Amygdala (tissue), 56 donors: ENCODE results near the gene C10orf120.
A peak's percentile ranks its signal among the peaks of the same experiment; 100 is the strongest.

ENCODE experiments used
- DNase-seq, 56 donors: peaks; one replicate each; lab custom pipeline; 2025; lab: John Stamatoyannopoulos, UW

Gene C10orf120

GRCh38 chr10:122706467-122706866 is 6.8 kb upstream of the C10orf120 start:
- no peak for DNase-seq

- peak in 54 of 56 donors; percentile 6 to 83 (median 52) for DNase-seq
Measured at GRCh38 chr10:122703483-122704448, 4.1 kb upstream of the C10orf120 start.

GRCh38 chr10:122702275-122702674 is 2.6 kb upstream of the C10orf120 start:
- peak in 12 of 56 donors; percentile 1 to 34 (median 12) for DNase-seq

GRCh38 chr10:122701652-122702051 is 2.0 kb upstream of the C10orf120 start:
- DNase-seq, result no peak

GRCh38 chr10:122696687-122697086 is 3.0 kb downstream of the C10orf120 start:
- DNase-seq, result no peak

GRCh38 chr10:122692744-122693143 is 6.9 kb downstream of the C10orf120 start:
- no peak for DNase-seq

- no peak for DNase-seq
Measured at GRCh38 chr10:122689146-122689820, 10.4 kb downstream of the C10orf120 start.

GRCh38 chr10:122688293-122688989 is 11.2 kb downstream of the C10orf120 start:
- peak in 5 of 56 donors; percentile 4 to 12 (median 6) for DNase-seq

- DNase-seq, result no peak
Measured at GRCh38 chr10:122682522-122682921, 17.1 kb downstream of the C10orf120 start.

- DNase-seq, result no peak
Measured at GRCh38 chr10:122678266-122678665, 21.4 kb downstream of the C10orf120 start.

- no peak for DNase-seq
Measured at GRCh38 chr10:122675278-122675677, 24.4 kb downstream of the C10orf120 start.

GRCh38 chr10:122674781-122675180 is 24.9 kb downstream of the C10orf120 start:
- DNase-seq, result peak in 9 of 56 donors; percentile 4 to 55 (median 9)

GRCh38 chr10:122673731-122674130 is 25.9 kb downstream of the C10orf120 start:
- no peak for DNase-seq

GRCh38 chr10:122673269-122673668 is 26.4 kb downstream of the C10orf120 start:
- no peak for DNase-seq

GRCh38 chr10:122672655-122673054 is 27.0 kb downstream of the C10orf120 start:
- no peak for DNase-seq

GRCh38 chr10:122671355-122671754 is 28.3 kb downstream of the C10orf120 start:
- no peak for DNase-seq

GRCh38 chr10:122669842-122670241 is 29.8 kb downstream of the C10orf120 start:
- DNase-seq, result no peak

GRCh38 chr10:122669045-122669444 is 30.6 kb downstream of the C10orf120 start:
- no peak for DNase-seq

- no peak for DNase-seq
Measured at GRCh38 chr10:122665946-122666345, 33.7 kb downstream of the C10orf120 start.

- no peak for DNase-seq
Measured at GRCh38 chr10:122665329-122665860, 34.3 kb downstream of the C10orf120 start.

GRCh38 chr10:122664501-122664900 is 35.1 kb downstream of the C10orf120 start:
- DNase-seq, result no peak
